DOHH2 (cell line): Measurements from ENCODE around the gene UBE2D3.

Experiments
- EZH2phosphoT487 ChIP-seq: fragments of 200-600 bp; sonication (generic); IDR thresholded peaks from 2 replicates; pipeline ENCODE4 v1.6.1; 2017; ENCODE audit warnings: borderline replicate concordance, mild to moderate bottlenecking, antibody characterized with exemption, low read length, moderate library complexity, mixed read lengths
- TF ChIP-seq, protein P1 (sequence below): fragments of 200-600 bp; sonication (generic); IDR thresholded peaks from one replicate; pipeline ENCODE4 v1.5.1; 2014; ENCODE audit warnings: antibody characterized with exemption, mild to moderate bottlenecking, low read depth, low read length; ENCODE audit not compliant: poor library complexity, severe bottlenecking

- TF ChIP-seq, protein P1, sequence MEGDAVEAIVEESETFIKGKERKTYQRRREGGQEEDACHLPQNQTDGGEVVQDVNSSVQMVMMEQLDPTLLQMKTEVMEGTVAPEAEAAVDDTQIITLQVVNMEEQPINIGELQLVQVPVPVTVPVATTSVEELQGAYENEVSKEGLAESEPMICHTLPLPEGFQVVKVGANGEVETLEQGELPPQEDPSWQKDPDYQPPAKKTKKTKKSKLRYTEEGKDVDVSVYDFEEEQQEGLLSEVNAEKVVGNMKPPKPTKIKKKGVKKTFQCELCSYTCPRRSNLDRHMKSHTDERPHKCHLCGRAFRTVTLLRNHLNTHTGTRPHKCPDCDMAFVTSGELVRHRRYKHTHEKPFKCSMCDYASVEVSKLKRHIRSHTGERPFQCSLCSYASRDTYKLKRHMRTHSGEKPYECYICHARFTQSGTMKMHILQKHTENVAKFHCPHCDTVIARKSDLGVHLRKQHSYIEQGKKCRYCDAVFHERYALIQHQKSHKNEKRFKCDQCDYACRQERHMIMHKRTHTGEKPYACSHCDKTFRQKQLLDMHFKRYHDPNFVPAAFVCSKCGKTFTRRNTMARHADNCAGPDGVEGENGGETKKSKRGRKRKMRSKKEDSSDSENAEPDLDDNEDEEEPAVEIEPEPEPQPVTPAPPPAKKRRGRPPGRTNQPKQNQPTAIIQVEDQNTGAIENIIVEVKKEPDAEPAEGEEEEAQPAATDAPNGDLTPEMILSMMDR: no peak
- no peak for TF ChIP-seq EZH2phosphoT487
Measured at GRCh38 chr4:102824398-102824797, 3.0 kb downstream of the UBE2D3 start.
